GM19395 (cell line): ENCODE results near the gene MTCH1.

ENCODE experiments used
- ATAC-seq: cut with Tn5 transposase; IDR thresholded peaks from one replicate; pipeline ENCODE4 v1.9.1; 2021; ENCODE audit warnings: mild to moderate bottlenecking, moderate library complexity; ENCODE audit not compliant: unreplicated experiment

Gene MTCH1

DNA sequence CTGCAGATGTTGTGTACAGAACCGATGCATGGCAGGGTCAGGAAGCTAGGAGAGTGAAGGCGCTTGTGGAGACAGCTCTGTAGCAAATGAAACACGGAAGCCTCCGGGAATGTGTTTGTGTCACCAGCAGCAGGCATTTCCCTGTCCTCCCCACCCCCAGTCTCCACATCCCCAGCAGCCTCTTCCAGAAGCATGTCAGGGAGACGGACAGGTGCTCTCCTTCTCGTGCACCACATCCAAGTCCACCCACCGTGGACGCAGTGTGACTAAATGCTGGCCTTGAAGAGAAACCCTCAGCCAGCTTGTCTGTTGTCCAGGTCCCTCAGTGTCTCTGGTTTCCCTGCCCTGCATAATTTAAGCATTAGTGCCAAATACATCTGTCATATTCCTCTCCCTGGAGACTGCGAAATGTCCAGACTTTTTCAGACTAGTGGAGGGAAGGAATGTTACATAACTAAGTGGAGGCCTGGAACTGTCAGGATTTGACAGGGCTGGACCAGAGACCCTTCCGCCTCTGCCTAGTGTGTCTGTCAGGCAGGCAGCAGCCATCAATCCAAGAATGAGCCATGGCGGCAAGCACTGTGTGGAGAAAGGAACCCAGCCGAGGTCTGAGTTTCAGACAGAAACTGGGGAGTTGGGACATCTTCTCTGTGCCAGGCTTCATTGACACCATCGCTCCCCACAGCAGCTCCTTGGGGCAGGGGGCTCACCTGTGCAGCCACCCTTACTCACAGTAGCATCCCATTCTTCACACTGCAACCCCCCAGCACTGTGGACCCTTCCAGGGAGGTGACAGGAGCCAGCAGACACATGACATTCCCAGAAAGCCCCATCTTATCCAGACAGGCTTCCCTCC lies 58.1 kb downstream of the MTCH1 start:
- ATAC-seq = no peak

DNA sequence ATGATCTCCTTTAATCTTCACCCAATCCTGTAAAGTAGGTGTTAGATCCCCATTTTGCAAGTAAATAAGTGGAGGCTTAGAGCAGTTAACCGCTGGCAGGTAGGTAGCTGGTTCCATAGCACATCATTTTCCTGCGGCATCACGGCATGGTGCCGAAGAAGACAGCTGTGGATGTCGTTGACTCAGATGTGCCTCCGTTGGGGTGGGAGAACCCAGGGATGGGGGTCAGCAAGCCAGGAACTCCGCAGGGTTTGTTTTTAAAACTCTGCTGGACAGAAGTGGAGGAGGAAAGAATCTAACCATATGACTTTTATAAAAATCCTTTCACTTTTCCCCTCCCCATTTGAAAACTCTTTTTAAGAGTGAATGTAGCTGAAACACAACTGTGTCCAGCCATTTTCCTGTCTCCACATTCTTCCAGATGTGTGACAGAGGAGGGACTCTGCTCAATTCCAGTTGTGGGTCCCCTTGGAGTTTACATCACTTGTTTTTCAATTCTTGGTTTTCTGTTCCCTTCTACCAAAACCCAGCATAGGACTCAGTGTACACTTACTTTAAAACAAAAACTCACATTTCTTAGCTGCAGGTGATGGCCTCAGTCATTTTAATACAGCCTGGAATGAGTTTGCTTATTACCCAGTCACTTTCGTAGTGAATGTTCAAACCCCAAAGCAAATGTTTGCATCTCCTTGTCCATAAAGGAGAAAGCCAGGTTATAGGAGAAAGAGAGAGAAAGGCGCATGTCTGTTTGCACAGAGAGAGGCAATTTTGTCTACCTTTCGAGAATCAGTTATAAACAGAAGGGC lies 59.1 kb downstream of the MTCH1 start:
- ATAC-seq = no peak

- ATAC-seq = no peak
These were observed 60.2 kb downstream of the MTCH1 start for GRCh38 chr6:36925809-36926208.

- ATAC-seq = no peak
These were observed 61.1 kb downstream of the MTCH1 start for GRCh38 chr6:36924778-36925374.

DNA sequence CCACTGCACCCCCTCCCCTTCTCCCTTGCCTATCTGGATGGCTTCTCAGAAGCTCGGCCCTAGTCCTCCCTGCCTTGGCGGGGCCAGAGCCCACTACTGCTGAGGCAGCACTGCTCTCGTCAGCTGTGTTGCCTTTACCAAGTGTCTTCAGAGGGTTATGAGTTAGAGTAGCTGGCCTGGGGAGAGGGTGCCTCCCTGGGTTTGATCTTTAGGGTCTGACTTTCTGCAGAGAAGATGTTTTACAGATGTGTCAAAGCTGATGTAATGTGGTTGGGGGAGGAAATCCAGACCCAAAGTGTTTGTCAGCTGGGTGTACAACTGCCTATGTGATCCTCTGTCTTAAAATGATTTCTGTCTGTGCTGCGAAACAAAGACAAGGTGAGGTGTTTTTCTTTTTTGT lies 61.9 kb downstream of the MTCH1 start:
- no peak for ATAC-seq

DNA sequence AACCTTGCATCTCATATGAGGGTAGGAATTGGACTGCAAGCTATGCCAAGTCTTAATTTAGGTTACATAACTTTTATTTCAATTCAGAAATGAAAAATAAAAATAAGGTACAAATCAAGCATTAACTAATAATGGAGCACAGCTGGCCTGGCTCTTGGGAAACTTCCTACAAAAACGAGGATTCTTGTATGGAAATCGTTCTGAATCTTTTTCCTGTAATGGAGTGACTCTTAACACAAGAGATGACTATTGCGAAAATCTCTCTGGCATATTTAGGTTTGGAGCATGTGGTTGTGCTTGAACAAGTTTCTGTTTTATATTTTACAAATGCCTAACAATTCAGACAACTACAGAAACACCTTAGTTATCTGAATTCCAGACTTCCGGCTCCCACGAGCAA lies 65.5 kb downstream of the MTCH1 start:
- no peak for ATAC-seq

DNA sequence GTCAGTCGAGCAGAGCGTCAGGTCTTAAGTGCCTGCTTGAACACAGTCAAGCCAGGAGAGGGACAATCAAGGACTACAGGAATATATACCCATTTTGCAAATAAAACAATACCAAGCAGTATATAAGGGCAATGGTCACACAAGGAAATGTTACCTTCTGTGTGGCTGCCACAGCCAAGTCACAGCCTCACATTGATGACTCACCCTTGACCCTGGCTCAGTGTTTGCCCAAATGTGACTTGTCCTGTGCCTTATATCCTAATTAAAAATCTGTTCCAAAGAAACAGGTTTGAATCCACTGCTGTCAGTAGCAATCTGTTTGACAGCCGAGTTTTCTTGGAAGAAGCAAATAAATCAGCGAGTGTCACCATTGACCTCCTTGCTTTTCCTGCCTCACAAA lies 65.9 kb downstream of the MTCH1 start:
- ATAC-seq = no peak
